ENCODE data around the gene PSEN1.

The PSEN1 gene

GRCh38 chr14:73221945-73222344 is 85.6 kb downstream of the PSEN1 start:
- DNase-seq, result no peak

GRCh38 chr14:73223049-73223448 is 86.7 kb downstream of the PSEN1 start:
- DNase-seq, result no peak

GRCh38 chr14:73225496-73225895 is 89.2 kb downstream of the PSEN1 start:
- no peak for DNase-seq

- DNase-seq, result no peak
Measured at GRCh38 chr14:73227812-73228781, 91.8 kb downstream of the PSEN1 start.

- no peak for DNase-seq
Measured at GRCh38 chr14:73230051-73230450, 93.7 kb downstream of the PSEN1 start.

GRCh38 chr14:73231981-73232851 is 95.9 kb downstream of the PSEN1 start:
- no peak for DNase-seq

- no peak for DNase-seq
Measured at GRCh38 chr14:73232984-73233383, 96.7 kb downstream of the PSEN1 start.

- no peak for DNase-seq
Measured at GRCh38 chr14:73233564-73233963, 97.3 kb downstream of the PSEN1 start.

GRCh38 chr14:73234029-73234428 is 97.7 kb downstream of the PSEN1 start:
- no peak for DNase-seq

GRCh38 chr14:73234586-73235394 is 98.5 kb downstream of the PSEN1 start:
- DNase-seq, result no peak

GRCh38 chr14:73235531-73236155 is 99.3 kb downstream of the PSEN1 start:
- no peak for DNase-seq

GRCh38 chr14:73236157-73236556 is 99.8 kb downstream of the PSEN1 start:
- no peak for DNase-seq

GRCh38 chr14:73236752-73237218 is 100.5 kb downstream of the PSEN1 start:
- no peak for DNase-seq

- peak; percentile 29 for DNase-seq
Measured at GRCh38 chr14:73237219-73237785, 101.0 kb downstream of the PSEN1 start, which contains the start of gene PAPLN. Gene PAPLN (plus strand): TSS chr14:73237506. CDS start chr14:73239779, 2,273 bp downstream.

- no peak for DNase-seq
Measured at GRCh38 chr14:73237786-73238423, 101.6 kb downstream of the PSEN1 start.

GRCh38 chr14:73238424-73238852 is 102.1 kb downstream of the PSEN1 start:
- DNase-seq, result no peak

- DNase-seq, result no peak
Measured at GRCh38 chr14:73238941-73239340, 102.6 kb downstream of the PSEN1 start.

- no peak for DNase-seq
Measured at GRCh38 chr14:73239393-73240241, 103.3 kb downstream of the PSEN1 start.

- DNase-seq, result peak; percentile 39
Measured at GRCh38 chr14:73240816-73241480, 104.6 kb downstream of the PSEN1 start.

Measured in CD4-positive, alpha-beta T cell treated with Interleukin-15 for 1 hour (primary cell).